K562 (cell line): ENCODE data around the gene BFSP2. TPM values are rescaled to one million over a fixed set of nuclear protein-coding genes. Genes with fewer than 3 reads are reported as not detected.

Experiments used
- ATAC-seq: fragments of 200-7000 bp; cut with Tn5 transposase; 3 replicates; pipeline ENCODE4 v1.9.1; 2020; ENCODE audit warnings: moderate library complexity
- BruUV-seq: library from RNA; stranded (reverse); fragments of 400-500 nt; replicated peaks from 2 replicates; lab custom pipeline; 2021; lab: Mats Ljungman, UMichigan
- CTCF ChIA-PET: fragments of 300-600 bp; formaldehyde crosslinking; extraction: SDS; loops from one replicate; lab custom pipeline; 2021; ENCODE audit warnings: low intra/inter-chr PET ratio; lab: Yijun Ruan, JAX
- POLR2A ChIA-PET: fragments of 300-600, 350-650 bp; sonication (Branson Sonifier 250); formaldehyde crosslinking; extraction: SDS; loops from one replicate; lab custom pipeline; 2021; ENCODE audit warnings: antibody characterized with exemption, inconsistent platforms; lab: Yijun Ruan, JAX
- DNase-seq, 4 experiments: peaks; one replicate each; pipeline versions ENCODE4 v3.0.0 to v3.0.0-alpha.2; 2011 to 2018; ENCODE audit warnings: low spot score in 3 of 4, mixed read lengths in 3 of 4; ENCODE audit errors: extremely low read depth in 1 of 4
- FAIRE-seq: peaks from 2 replicates; lab custom pipeline; 2011; peaks lifted over from hg19 to GRCh38; lab: Jason Lieb, UNC
- H2AFZ ChIP-seq: 2 replicates; pipeline ENCODE4 v1.6.0; 2011; ENCODE audit warnings: low read depth, low read length, control low read depth, inconsistent platforms
- H3K27ac ChIP-seq: fragments of 200-600 bp; 3 replicates; pipeline ENCODE4 v1.8.0; 2011; ENCODE audit warnings: low read depth, mild to moderate bottlenecking, control low read depth, inconsistent platforms, low read length, moderate library complexity, mixed read lengths; ENCODE audit errors: extremely low read depth
- H3K27me3 ChIP-seq, 2 experiments: fragments of 300-600 bp in 1 of 2; 2 replicates in 1 of 2; 3 replicates in 1 of 2; pipeline versions ENCODE4 v1.6.0 to v1.8.0; 2011; ENCODE audit warnings: inconsistent platforms in 2 of 2, low read length in 2 of 2, mild to moderate bottlenecking in 1 of 2, mixed read lengths in 1 of 2, moderate library complexity in 1 of 2; ENCODE audit not compliant: control insufficient read depth in 2 of 2, insufficient read depth in 2 of 2
- H3K36me3 ChIP-seq: fragments of 300-600 bp; 3 replicates; pipeline ENCODE4 v1.8.0; 2011; ENCODE audit warnings: mild to moderate bottlenecking, low read length, inconsistent platforms; ENCODE audit not compliant: control insufficient read depth, insufficient read depth
- H3K4me1 ChIP-seq, 2 experiments: fragments of 200-600 bp in 1 of 2; replicated peaks in 1 of 2; 2 replicates in 1 of 2; 3 replicates in 1 of 2; pipeline versions ENCODE4 v1.5.1 to v1.8.0; 2011; ENCODE audit warnings: inconsistent platforms in 2 of 2, low read length in 2 of 2, mild to moderate bottlenecking in 1 of 2, mixed read lengths in 1 of 2, moderate library complexity in 1 of 2; ENCODE audit not compliant: control insufficient read depth in 2 of 2, insufficient read depth in 2 of 2
- H3K4me2 ChIP-seq: 2 replicates; pipeline ENCODE4 v1.6.1; 2011; ENCODE audit warnings: low read length, control low read depth, inconsistent platforms, mixed read lengths; ENCODE audit not compliant: insufficient read depth
- H3K4me3 ChIP-seq: fragments of 200-600 bp; sonication (generic), shearing (Covaris generic); 2 replicates; pipeline ENCODE4 v1.5.1; 2016; ENCODE audit warnings: control low read depth, inconsistent platforms
- H3K79me2 ChIP-seq: fragments of 200-600 bp; 3 replicates; pipeline ENCODE4 v1.8.0; 2011; ENCODE audit warnings: low read length, inconsistent platforms; ENCODE audit not compliant: control insufficient read depth, insufficient read depth
- H3K9ac ChIP-seq, 2 experiments: 2 replicates each; pipeline versions ENCODE4 v1.6.0 to v1.6.1; 2011; ENCODE audit warnings: low read depth in 2 of 2, low read length in 2 of 2, control low read depth in 1 of 2, inconsistent platforms in 1 of 2, mild to moderate bottlenecking in 1 of 2, mixed read lengths in 1 of 2; ENCODE audit not compliant: insufficient read depth in 1 of 2
- H3K9me1 ChIP-seq: one replicate; pipeline ENCODE4 v1.6.0; 2011; ENCODE audit warnings: inconsistent platforms, mild to moderate bottlenecking, low read length, moderate library complexity; ENCODE audit not compliant: control insufficient read depth, insufficient read depth
- H3K9me3 ChIP-seq: replicated peaks from 2 replicates; pipeline ENCODE4 v1.5.1; 2011; ENCODE audit warnings: low read depth, low read length, inconsistent platforms; ENCODE audit not compliant: control insufficient read depth, insufficient read depth
- H4K20me1 ChIP-seq: replicated peaks from 2 replicates; pipeline ENCODE4 v1.6.1; 2011; ENCODE audit warnings: low read length, inconsistent platforms, mixed read lengths; ENCODE audit not compliant: control insufficient read depth, insufficient read depth
- CBX5 ChIP-seq: IDR thresholded peaks from 2 replicates; pipeline ENCODE4 v1.6.1; 2014; ENCODE audit warnings: low read depth, borderline replicate concordance
- KAT7 ChIP-seq: sonication (generic); formaldehyde crosslinking; IDR thresholded peaks from 2 replicates; pipeline ENCODE4 v1.8.0; 2022; ENCODE audit warnings: missing genetic modification reagents, mild to moderate bottlenecking, borderline replicate concordance
- POLR2AphosphoS2 ChIP-seq: IDR thresholded peaks from 2 replicates; pipeline ENCODE4 v1.6.1; 2012; ENCODE audit warnings: low read length, improper control_type of control experiment
- PPARD ChIP-seq: fragments of 250-450 bp; sonication (Bioruptor Pico); IDR thresholded peaks from 2 replicates; pipeline ENCODE4 v1.8.0; 2022; ENCODE audit warnings: inconsistent platforms, mild to moderate bottlenecking, moderate library complexity
- RFX1 ChIP-seq: fragments of 450-650 bp; IDR thresholded peaks from 2 replicates; pipeline ENCODE4 v1.6.1; 2016; ENCODE audit warnings: mild to moderate bottlenecking, moderate library complexity
- SRSF9 ChIP-seq: fragments of 200-400 bp; formaldehyde crosslinking; IDR thresholded peaks from 2 replicates; pipeline ENCODE4 v1.6.1; 2017; ENCODE audit warnings: low read depth, low read length, borderline replicate concordance
- ZC3H8 ChIP-seq: fragments of 450-650 bp; IDR thresholded peaks from 2 replicates; pipeline ENCODE4 v1.6.1; 2017
- WGBS: fragments of 100-300 bp; shearing (Covaris generic); methylation state at CpG from one replicate; pipeline ENCODE4 v1.1.6; 2016; ENCODE audit warnings: low coverage, mixed read lengths; ENCODE audit not compliant: insufficient coverage; ENCODE audit errors: missing lambda C conversion rate; 5-methylcytosine and 5-hydroxymethylcytosine counted together
- in situ Hi-C: fragments of 300-500 bp; cut with MboI; formaldehyde crosslinking; loops from 4 replicates; pipeline ENCODE4 v1.15.0; 2018; ENCODE audit warnings: inconsistent platforms, mixed read lengths
- intact Hi-C: fragments of 100-400 bp; cut with micrococcal nuclease; formaldehyde crosslinking; loops from 2 replicates; pipeline ENCODE4 v1.14.2; 2022
- polyA plus RNA-seq, 8 experiments: library from polyadenylated mRNA; depleted of rRNA in 4 of 8; stranded (reverse) in 5 of 8; unstranded in 3 of 8; fragments of >200 nt; fragmentation: Nextera tagmentation in 2 of 8; fragmentation: Illumina TruSeq in 1 of 8; extraction: Ambion mirVana in 2 of 8; extraction: Trizol in 1 of 8; gene quantifications; 2 replicates each; pipeline versions ENCODE4 v1.2.1 to v1.2.3, GENCODE V29; 2011 to 2014; ENCODE audit warnings: inconsistent platforms in 1 of 8, missing spikeins in 1 of 8
- total RNA-seq, 7 experiments: library from RNA; depleted of rRNA in 6 of 7; stranded (reverse); fragments of >200 nt in 6 of 7; fragmentation: Illumina TruSeq in 2 of 7; extraction: Trizol in 2 of 7; gene quantifications; 2 replicates each; pipeline versions ENCODE4 v1.2.1 to v1.2.3, GENCODE V29; 2011 to 2021; ENCODE audit warnings: low replicate concordance in 1 of 7
- TF ChIP-seq, protein P1 (sequence below): sonication (generic); formaldehyde crosslinking; IDR thresholded peaks from 2 replicates; pipeline ENCODE4 v1.8.1; 2023; ENCODE audit warnings: mild to moderate bottlenecking, missing genetic modification reagents
- TF ChIP-seq, protein P2 (sequence below): fragments of 250-450 bp; sonication (Bioruptor Pico); IDR thresholded peaks from 2 replicates; pipeline ENCODE4 v1.5.1; 2021; ENCODE audit warnings: mild to moderate bottlenecking
- TF ChIP-seq, protein P3 (sequence below), 2 experiments: fragments of 450-650 bp; IDR thresholded peaks; 2 replicates each; pipeline ENCODE4 v1.6.1; 2016; ENCODE audit warnings: mild to moderate bottlenecking in 2 of 2, borderline replicate concordance in 1 of 2, low read depth in 1 of 2, moderate library complexity in 1 of 2

BFSP2 gene
- total and polyA plus RNA-seq, 9 of the 15 experiments (the other 6 are each of a cell fraction or from before 2014, with no cell fraction given), result not detected

DNA sequence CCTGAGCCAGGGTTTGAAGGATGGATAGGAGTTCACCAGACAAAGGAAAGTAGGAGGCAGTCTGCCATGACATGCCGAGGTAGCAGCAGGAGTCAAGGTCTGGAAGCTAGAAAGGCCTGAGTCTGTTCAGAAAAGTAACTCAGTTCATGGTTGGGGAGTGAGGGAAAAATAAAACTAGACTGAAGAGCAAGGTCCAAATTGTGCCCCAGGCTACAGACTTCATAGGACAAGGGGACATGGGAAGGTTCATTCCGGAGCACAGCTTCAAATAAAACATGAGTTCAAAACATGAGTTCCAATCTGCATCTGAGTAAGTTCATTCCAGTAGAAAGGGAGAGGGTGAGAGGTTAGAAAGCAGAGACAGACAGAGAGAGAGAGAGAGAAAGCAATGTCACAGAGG, 39.7 kb downstream of the BFSP2 start:
- H2AFZ ChIP-seq, result no peak overlapping the region
- ATAC-seq (no peak), FAIRE-seq (no peak), DNase-seq (no peak)
- H3K27me3 ChIP-seq, result no peaks in the 10 kb centered on the region; a peak in 2 of 5 replicates
- no peaks in the 10 kb centered on the region for H3K79me2 ChIP-seq
- WGBS, result 0% methylated on average over 2 of the region's 2 CpGs
- no peaks in the 10 kb centered on the region for H3K9me1 ChIP-seq
- no peaks in the 10 kb centered on the region for H4K20me1 ChIP-seq
- intact Hi-C loops (no loop called here), in situ Hi-C loops (no loop called here)
- no peak overlapping the region for H3K4me2 ChIP-seq
- H3K4me3 ChIP-seq, result no peak overlapping the region
- no TSS peak for BruUV-seq
- no peak overlapping the region for H3K27ac ChIP-seq
- CTCF ChIA-PET, result no interaction called here
- H3K9ac ChIP-seq, result no peak overlapping the region
- no peaks in the 10 kb centered on the region for H3K36me3 ChIP-seq
- POLR2A ChIA-PET, result no interaction called here
- no peaks in the 10 kb centered on the region for H3K4me1 ChIP-seq
- H3K9me3 ChIP-seq, result no peaks in the 10 kb centered on the region
- TF ChIP-seq PPARD (CRISPR knock-in tag) (no peak), RFX1 (no peak), ZC3H8 (no peak), CBX5 (no peak), KAT7 (CRISPR knock-in tag) (no peak), POLR2AphosphoS2 (no peak), SRSF9 (no peak)
- TF ChIP-seq, protein P1, sequence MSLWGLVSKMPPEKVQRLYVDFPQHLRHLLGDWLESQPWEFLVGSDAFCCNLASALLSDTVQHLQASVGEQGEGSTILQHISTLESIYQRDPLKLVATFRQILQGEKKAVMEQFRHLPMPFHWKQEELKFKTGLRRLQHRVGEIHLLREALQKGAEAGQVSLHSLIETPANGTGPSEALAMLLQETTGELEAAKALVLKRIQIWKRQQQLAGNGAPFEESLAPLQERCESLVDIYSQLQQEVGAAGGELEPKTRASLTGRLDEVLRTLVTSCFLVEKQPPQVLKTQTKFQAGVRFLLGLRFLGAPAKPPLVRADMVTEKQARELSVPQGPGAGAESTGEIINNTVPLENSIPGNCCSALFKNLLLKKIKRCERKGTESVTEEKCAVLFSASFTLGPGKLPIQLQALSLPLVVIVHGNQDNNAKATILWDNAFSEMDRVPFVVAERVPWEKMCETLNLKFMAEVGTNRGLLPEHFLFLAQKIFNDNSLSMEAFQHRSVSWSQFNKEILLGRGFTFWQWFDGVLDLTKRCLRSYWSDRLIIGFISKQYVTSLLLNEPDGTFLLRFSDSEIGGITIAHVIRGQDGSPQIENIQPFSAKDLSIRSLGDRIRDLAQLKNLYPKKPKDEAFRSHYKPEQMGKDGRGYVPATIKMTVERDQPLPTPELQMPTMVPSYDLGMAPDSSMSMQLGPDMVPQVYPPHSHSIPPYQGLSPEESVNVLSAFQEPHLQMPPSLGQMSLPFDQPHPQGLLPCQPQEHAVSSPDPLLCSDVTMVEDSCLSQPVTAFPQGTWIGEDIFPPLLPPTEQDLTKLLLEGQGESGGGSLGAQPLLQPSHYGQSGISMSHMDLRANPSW (CRISPR knock-in tag), result no peak
- TF ChIP-seq, protein P2, sequence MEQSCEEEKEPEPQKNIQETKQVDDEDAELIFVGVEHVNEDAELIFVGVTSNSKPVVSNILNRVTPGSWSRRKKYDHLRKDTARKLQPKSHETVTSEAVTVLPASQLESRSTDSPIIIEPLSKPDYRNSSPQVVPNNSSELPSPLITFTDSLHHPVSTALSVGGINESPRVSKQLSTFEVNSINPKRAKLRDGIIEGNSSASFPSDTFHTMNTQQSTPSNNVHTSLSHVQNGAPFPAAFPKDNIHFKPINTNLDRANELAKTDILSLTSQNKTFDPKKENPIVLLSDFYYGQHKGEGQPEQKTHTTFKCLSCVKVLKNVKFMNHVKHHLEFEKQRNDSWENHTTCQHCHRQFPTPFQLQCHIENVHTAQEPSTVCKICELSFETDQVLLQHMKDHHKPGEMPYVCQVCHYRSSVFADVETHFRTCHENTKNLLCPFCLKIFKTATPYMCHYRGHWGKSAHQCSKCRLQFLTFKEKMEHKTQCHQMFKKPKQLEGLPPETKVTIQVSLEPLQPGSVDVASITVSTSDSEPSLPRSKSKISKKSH (CRISPR knock-in tag), result no peak
- TF ChIP-seq, protein P3, sequence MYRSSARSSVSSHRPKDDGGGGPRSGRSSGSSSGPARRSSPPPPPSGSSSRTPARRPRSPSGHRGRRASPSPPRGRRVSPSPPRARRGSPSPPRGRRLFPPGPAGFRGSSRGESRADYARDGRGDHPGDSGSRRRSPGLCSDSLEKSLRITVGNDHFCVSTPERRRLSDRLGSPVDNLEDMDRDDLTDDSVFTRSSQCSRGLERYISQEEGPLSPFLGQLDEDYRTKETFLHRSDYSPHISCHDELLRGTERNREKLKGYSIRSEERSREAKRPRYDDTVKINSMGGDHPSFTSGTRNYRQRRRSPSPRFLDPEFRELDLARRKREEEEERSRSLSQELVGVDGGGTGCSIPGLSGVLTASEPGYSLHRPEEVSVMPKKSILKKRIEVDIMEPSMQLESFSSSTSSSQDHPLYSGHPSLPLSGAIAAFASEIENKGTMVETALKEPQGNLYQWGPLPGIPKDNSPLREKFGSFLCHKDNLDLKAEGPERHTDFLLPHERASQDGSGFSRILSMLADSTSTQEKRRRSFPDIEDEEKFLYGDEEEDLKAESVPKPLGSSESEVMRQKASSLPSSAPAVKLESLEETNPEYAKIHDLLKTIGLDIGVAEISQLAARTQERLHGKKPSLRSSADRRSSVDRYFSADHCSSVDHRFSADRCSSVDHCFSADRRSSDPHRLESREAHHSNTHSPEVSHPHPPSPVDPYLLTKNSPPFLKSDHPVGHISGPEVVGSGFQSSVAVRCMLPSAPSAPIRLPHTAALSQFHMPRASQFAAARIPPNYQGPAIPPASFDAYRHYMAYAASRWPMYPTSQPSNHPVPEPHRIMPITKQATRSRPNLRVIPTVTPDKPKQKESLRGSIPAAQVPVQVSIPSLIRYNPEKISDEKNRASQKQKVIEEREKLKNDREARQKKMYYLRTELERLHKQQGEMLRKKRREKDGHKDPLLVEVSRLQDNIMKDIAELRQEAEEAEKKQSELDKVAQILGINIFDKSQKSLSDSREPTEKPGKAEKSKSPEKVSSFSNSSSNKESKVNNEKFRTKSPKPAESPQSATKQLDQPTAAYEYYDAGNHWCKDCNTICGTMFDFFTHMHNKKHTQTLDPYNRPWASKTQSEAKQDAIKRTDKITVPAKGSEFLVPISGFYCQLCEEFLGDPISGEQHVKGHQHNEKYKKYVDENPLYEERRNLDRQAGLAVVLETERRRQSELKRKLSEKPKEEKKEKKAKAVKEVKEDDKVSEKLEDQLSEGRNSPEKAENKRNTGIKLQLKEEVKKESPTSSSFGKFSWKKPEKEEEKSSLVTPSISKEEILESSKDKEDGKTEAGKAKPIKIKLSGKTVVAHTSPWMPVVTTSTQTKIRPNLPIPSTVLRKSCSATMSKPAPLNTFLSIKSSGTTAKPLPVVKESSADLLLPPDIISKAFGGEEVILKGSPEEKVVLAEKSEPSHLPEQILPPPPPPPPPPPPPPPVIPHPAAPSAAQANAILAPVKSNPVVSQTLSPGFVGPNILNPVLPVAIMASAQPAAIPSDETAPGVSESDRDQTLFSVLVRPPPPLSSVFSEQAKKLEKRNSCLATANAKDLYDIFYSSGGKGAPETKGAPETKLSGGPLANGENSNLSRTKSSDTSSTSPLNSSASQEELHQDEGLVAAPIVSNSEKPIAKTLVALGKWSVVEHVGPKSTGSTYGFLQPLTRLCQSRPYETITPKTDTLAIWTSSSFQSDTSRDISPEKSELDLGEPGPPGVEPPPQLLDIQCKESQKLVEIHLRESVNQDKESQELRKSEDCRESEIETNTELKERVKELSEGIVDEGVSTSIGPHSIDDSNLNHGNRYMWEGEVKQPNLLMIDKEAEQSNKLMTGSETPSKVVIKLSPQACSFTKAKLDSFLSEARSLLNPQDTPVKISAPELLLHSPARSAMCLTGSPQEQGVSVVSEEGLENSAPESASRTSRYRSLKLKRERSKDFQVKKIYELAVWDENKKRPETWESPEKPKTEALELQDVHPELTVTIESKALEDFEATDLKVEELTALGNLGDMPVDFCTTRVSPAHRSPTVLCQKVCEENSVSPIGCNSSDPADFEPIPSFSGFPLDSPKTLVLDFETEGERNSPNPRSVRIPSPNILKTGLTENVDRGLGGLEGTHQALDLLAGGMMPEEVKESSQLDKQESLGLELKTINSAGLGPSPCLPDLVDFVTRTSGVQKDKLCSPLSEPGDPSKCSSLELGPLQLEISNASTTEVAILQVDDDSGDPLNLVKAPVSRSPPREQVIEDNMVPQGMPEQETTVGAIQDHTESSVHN (IDR thresholded peaks at IDR 0.05; ENCODE audit: borderline replicate concordance in 1 of 2, low read depth in 1 of 2), result no peak
